Caco-2 (cell line): ENCODE data around the gene ASPG. TPM values are rescaled to one million over a fixed set of nuclear protein-coding genes. Genes with fewer than 3 reads are reported as not detected.
A peak's percentile ranks its signal among the peaks of the same experiment; 100 is the strongest.

ENCODE experiments used
- BruUV-seq: library from RNA; stranded (reverse); fragments of 400-500 nt; replicated peaks from 2 replicates; lab custom pipeline; 2021; lab: Mats Ljungman, UMichigan
- CTCF ChIA-PET: fragments of 300-600 bp; sonication (Branson Sonifier 250); formaldehyde crosslinking; loops from one replicate; lab custom pipeline; 2022; ENCODE audit warnings: antibody characterized with exemption; lab: Charles Lee
- POLR2A ChIA-PET: fragments of 300-600 bp; sonication (Branson Sonifier 250); formaldehyde crosslinking; loops from one replicate; lab custom pipeline; 2022; ENCODE audit warnings: antibody characterized with exemption; lab: Charles Lee
- DNase-seq, 2 experiments: peaks; one replicate each; pipeline versions ENCODE4 v3.0.0 to v3.0.0-alpha.2; 2020 to 2022
- H3K27me3 ChIP-seq: replicated peaks from 2 replicates; pipeline ENCODE4 v1.6.0; 2011; ENCODE audit warnings: low read length; ENCODE audit not compliant: control insufficient read depth, insufficient read depth
- H3K36me3 ChIP-seq: 2 replicates; pipeline ENCODE4 v1.5.1; 2011; ENCODE audit warnings: low read length; ENCODE audit not compliant: control insufficient read depth, insufficient read depth
- H3K4me1 ChIP-seq: fragments of 250-450 bp; sonication (Bioruptor Pico); 2 replicates; pipeline ENCODE4 v1.5.1; 2020; ENCODE audit warnings: mild to moderate bottlenecking
- H3K4me3 ChIP-seq: 2 replicates; pipeline ENCODE4 v1.5.1; 2011; ENCODE audit warnings: low read depth, mild to moderate bottlenecking, control low read depth, low read length
- H3K9me3 ChIP-seq: fragments of 250-450 bp; sonication (Bioruptor Pico); 2 replicates; pipeline ENCODE4 v1.5.1; 2020; ENCODE audit warnings: mild to moderate bottlenecking, moderate library complexity
- H3K27ac Mint-ChIP-seq: one replicate; pipeline ENCODE4 v1.8.0; 2022; ENCODE audit warnings: mixed read lengths; ENCODE audit not compliant: unreplicated experiment
- H3K27me3 Mint-ChIP-seq: one replicate; pipeline ENCODE4 v1.8.0; 2022; ENCODE audit warnings: mixed read lengths; ENCODE audit not compliant: insufficient read depth, unreplicated experiment
- H3K36me3 Mint-ChIP-seq: one replicate; pipeline ENCODE4 v1.8.0; 2022; ENCODE audit warnings: mild to moderate bottlenecking, mixed read lengths; ENCODE audit not compliant: insufficient read depth, unreplicated experiment
- H3K4me1 Mint-ChIP-seq: one replicate; pipeline ENCODE4 v1.8.0; 2022; ENCODE audit warnings: low read depth, mixed read lengths; ENCODE audit not compliant: unreplicated experiment
- H3K4me3 Mint-ChIP-seq: one replicate; pipeline ENCODE4 v1.8.0; 2022; ENCODE audit warnings: mild to moderate bottlenecking, moderate library complexity, mixed read lengths; ENCODE audit not compliant: unreplicated experiment
- H3K9me3 Mint-ChIP-seq: one replicate; pipeline ENCODE4 v1.8.0; 2022; ENCODE audit warnings: mixed read lengths; ENCODE audit not compliant: unreplicated experiment
- CTCF ChIP-seq, 2 experiments: fragments of 200-600 bp in 1 of 2; IDR thresholded peaks; 1 replicate in 1 of 2; 2 replicates in 1 of 2; pipeline versions ENCODE4 v1.5.1 to v1.8.0; 2011 to 2022; ENCODE audit warnings: antibody characterized with exemption in 1 of 2, control low read depth in 1 of 2, inconsistent platforms in 1 of 2, low read depth in 1 of 2, low read length in 1 of 2, mild to moderate bottlenecking in 1 of 2, moderate library complexity in 1 of 2; ENCODE audit not compliant: insufficient read depth in 1 of 2, severe bottlenecking in 1 of 2, unreplicated experiment in 1 of 2
- intact Hi-C: fragments of 100-400 bp; cut with micrococcal nuclease; formaldehyde crosslinking; loops from one replicate; pipeline ENCODE4 v1.10.0; 2022; ENCODE audit not compliant: unreplicated experiment
- total RNA-seq: library from RNA; stranded (reverse); gene quantifications from 2 replicates; pipeline ENCODE4 v1.2.3, GENCODE V29; 2022

ASPG gene
- total RNA-seq, 1 experiment from 2014 or later, result not detected

- POLR2A ChIA-PET, result no interaction called here
- Histone ChIP-seq H3K9me3 (no peaks in the 10 kb centered on the region), H3K36me3 (no peaks in the 10 kb centered on the region), H3K4me1 (peaks cover 15% of the 10 kb centered on the region), H3K4me3 (peak overlapping the region; percentile 12; the same call in 1 of the 2 replicates), H3K27me3 (peaks cover 5% of the 10 kb centered on the region; the same call in 1 of the 2 replicates)
- H3K27ac Mint-ChIP-seq, result no peak overlapping the region
- TF ChIP-seq CTCF (IDR thresholded peaks at IDR 0.05; ENCODE audit: insufficient read depth in 1 of 2, low read depth in 1 of 2, low read length in 1 of 2, severe bottlenecking in 1 of 2, unreplicated experiment in 1 of 2), result no peak
- H3K4me1 Mint-ChIP-seq, result no peaks in the 10 kb centered on the region
- intact Hi-C loops, result loop anchor here (1.0 to 2.0 kb wide), 2 partner anchors 428 to 504 kb away; no protein-coding TSS in a partner anchor
- H3K9me3 Mint-ChIP-seq, result no peaks in the 10 kb centered on the region
- no TSS peak for BruUV-seq
- CTCF ChIA-PET, result interaction anchor here (0.7 to 1.9 kb wide), 3 partner anchors 206 to 478 kb away, joined by 3 to 9 read pairs (median 3); no protein-coding TSS in a partner anchor
- no peaks in the 10 kb centered on the region for H3K36me3 Mint-ChIP-seq
- DNase-seq, result no peak
- H3K4me3 Mint-ChIP-seq, result peak overlapping the region; percentile 46
- peaks cover 18% of the 10 kb centered on the region for H3K27me3 Mint-ChIP-seq
Observed at GRCh38 chr14:104136472-104137296, 51.2 kb downstream of the ASPG start.

GRCh38 chr14:104137297-104138097 lies 52.0 kb downstream of the ASPG start:
- Histone ChIP-seq H3K36me3 (no peaks in the 10 kb centered on the region), H3K4me3 (peak overlapping the region; percentile 53), H3K9me3 (no peaks in the 10 kb centered on the region), H3K27me3 (peaks cover 5% of the 10 kb centered on the region; the same call in 1 of the 2 replicates), H3K4me1 (peaks cover 15% of the 10 kb centered on the region)
- no peaks in the 10 kb centered on the region for H3K9me3 Mint-ChIP-seq
- ChIA-PET POLR2A (no interaction called here), CTCF (interaction anchor here (0.8 to 1.9 kb wide), 4 partner anchors 44 to 427 kb away, joined by 3 to 9 read pairs (median 4); no protein-coding TSS in a partner anchor)
- H3K4me1 Mint-ChIP-seq, result no peaks in the 10 kb centered on the region
- H3K27ac Mint-ChIP-seq, result no peak overlapping the region
- no peaks in the 10 kb centered on the region for H3K36me3 Mint-ChIP-seq
- peak in 1 of 2 experiments; percentile 85 for DNase-seq
- TF ChIP-seq CTCF (IDR thresholded peaks at IDR 0.05; ENCODE audit: insufficient read depth in 1 of 2, low read depth in 1 of 2, low read length in 1 of 2, severe bottlenecking in 1 of 2, unreplicated experiment in 1 of 2), result peak; percentile 65 to 89
- H3K27me3 Mint-ChIP-seq, result peaks cover 12% of the 10 kb centered on the region
- H3K4me3 Mint-ChIP-seq, result peak overlapping the region; percentile 47
- intact Hi-C loops, result loop anchor here (1.0 to 2.0 kb wide), 3 partner anchors 233 to 503 kb away; no protein-coding TSS in a partner anchor
- BruUV-seq, result no TSS peak
